Suprapubic skin (tissue), 4 donors: ENCODE data around the gene TSPO2. TPM values are rescaled to one million over a fixed set of nuclear protein-coding genes. Genes with fewer than 3 reads are reported as not detected.
"Not testable (repeated sequence)": the region's sequence is repeated elsewhere in the genome, so short reads cannot be mapped to it uniquely, and the experiment has no call there.

ENCODE experiments used
- DNase-seq, 2 donors: peaks; one replicate each; pipeline ENCODE4 v3.0.0-alpha.2; 2019; ENCODE audit warnings: low spot score in 2 of 2
- H3K27ac ChIP-seq: fragments of 200-600 bp; sonication (generic); one replicate; pipeline ENCODE4 v1.5.1; 2019
- H3K27me3 ChIP-seq: fragments of 200-600 bp; sonication (generic); one replicate; pipeline ENCODE4 v1.5.1; 2019
- H3K36me3 ChIP-seq: fragments of 200-600 bp; sonication (generic); one replicate; pipeline ENCODE4 v1.5.1; 2019
- H3K4me1 ChIP-seq: fragments of 200-600 bp; sonication (generic); one replicate; pipeline ENCODE4 v1.5.1; 2019
- H3K4me3 ChIP-seq: fragments of 200-600 bp; sonication (generic); one replicate; pipeline ENCODE4 v1.5.1; 2019; ENCODE audit warnings: mild to moderate bottlenecking
- H3K9me3 ChIP-seq: fragments of 200-600 bp; sonication (generic); one replicate; pipeline ENCODE4 v1.5.1; 2019
- EP300 ChIP-seq: sonication (generic); formaldehyde crosslinking; IDR thresholded peaks from one replicate; pipeline ENCODE4 v1.6.1; 2017; ENCODE audit warnings: antibody characterized with exemption
- POLR2A ChIP-seq, 2 donors: fragments of 450-650 bp; IDR thresholded peaks; one replicate each; pipeline ENCODE4 v1.6.1; 2017; ENCODE audit warnings: antibody characterized with exemption in 2 of 2, mild to moderate bottlenecking in 2 of 2, moderate library complexity in 2 of 2
- POLR2AphosphoS5 ChIP-seq, 3 donors: sonication (generic); formaldehyde crosslinking; IDR thresholded peaks; one replicate each; pipeline ENCODE4 v1.6.1; 2017; ENCODE audit warnings: antibody characterized with exemption in 3 of 3
- WGBS: methylation state at CpG from one replicate; pipeline ENCODE4 v1.1.5; 2018; 5-methylcytosine and 5-hydroxymethylcytosine counted together
- total RNA-seq, 4 donors: library from RNA; depleted of rRNA; stranded (reverse); fragments of >200 nt; gene quantifications; one replicate each; pipeline ENCODE4 v1.1.0, GENCODE V29; 2016
- TF ChIP-seq, protein P1 (sequence below), 2 donors: fragments of 200-600 bp in 1 of 2; fragments of 450-650 bp in 1 of 2; sonication (generic) in 1 of 2; IDR thresholded peaks; one replicate each; pipeline ENCODE4 v1.5.1; 2016 to 2019; ENCODE audit warnings: antibody characterized with exemption in 2 of 2, mild to moderate bottlenecking in 1 of 2, moderate library complexity in 1 of 2

TSPO2 gene
- total RNA-seq, 4 donors from 2014 or later, result not detected

DNA sequence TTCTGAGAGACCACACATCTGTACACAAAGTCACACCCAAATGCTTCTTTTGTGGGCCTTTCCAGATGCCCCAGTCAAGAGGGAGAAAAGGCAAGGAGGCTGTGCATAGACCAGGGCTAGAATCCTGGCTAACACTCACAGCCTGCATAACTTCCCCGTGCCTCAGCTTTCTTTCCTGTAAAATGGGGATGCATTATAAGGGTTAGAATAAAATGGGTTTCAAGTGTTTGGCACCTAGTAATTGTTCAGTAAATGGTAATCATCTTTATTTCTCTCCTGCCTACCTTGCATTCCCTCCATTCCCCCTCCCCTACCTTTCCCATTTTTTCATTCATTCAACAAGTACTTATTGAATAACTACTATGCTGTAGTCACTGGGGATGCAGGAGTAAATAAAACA lies 32.6 kb upstream of the TSPO2 start:
- no peak for TF ChIP-seq EP300
- no peak for TF ChIP-seq POLR2AphosphoS5 (IDR thresholded peaks at IDR 0.05)
- TF ChIP-seq POLR2A (IDR thresholded peaks at IDR 0.05), result no peak
- TF ChIP-seq, protein P1, sequence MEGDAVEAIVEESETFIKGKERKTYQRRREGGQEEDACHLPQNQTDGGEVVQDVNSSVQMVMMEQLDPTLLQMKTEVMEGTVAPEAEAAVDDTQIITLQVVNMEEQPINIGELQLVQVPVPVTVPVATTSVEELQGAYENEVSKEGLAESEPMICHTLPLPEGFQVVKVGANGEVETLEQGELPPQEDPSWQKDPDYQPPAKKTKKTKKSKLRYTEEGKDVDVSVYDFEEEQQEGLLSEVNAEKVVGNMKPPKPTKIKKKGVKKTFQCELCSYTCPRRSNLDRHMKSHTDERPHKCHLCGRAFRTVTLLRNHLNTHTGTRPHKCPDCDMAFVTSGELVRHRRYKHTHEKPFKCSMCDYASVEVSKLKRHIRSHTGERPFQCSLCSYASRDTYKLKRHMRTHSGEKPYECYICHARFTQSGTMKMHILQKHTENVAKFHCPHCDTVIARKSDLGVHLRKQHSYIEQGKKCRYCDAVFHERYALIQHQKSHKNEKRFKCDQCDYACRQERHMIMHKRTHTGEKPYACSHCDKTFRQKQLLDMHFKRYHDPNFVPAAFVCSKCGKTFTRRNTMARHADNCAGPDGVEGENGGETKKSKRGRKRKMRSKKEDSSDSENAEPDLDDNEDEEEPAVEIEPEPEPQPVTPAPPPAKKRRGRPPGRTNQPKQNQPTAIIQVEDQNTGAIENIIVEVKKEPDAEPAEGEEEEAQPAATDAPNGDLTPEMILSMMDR (IDR thresholded peaks at IDR 0.05), result no peak
- no peak overlapping the region for H3K4me3 ChIP-seq
- H3K4me1 ChIP-seq, result no peaks in the 10 kb centered on the region
- DNase-seq, result no peak
- 100% methylated on average over 1 of the region's 1 CpG for WGBS
- no peaks in the 10 kb centered on the region for H3K9me3 ChIP-seq
- H3K27me3 ChIP-seq, result no peaks in the 10 kb centered on the region
- no peak overlapping the region for H3K27ac ChIP-seq
- H3K36me3 ChIP-seq, result no peaks in the 10 kb centered on the region

DNA sequence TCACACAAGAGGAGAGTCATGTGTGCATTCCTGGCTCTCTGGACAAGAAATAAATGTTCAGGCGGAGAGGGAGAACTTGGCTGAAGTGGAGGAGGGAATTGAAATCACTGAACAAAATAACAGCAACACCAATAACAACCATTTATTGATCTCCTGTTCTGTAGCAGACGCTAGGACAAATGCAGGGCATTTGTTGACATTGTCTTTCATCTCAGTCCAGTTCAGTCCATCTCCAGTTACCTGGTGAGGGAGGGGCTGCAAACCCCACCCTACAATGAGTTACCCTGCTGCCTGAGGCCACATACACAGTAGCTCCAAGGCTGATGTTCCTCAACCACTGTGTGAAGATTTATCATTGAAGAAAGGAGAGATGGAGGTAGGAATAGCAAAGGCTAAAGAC lies 30.6 kb upstream of the TSPO2 start:
- Histone ChIP-seq H3K4me1 (no peaks in the 10 kb centered on the region), H3K4me3 (no peak overlapping the region), H3K27me3 (no peaks in the 10 kb centered on the region), H3K9me3 (no peaks in the 10 kb centered on the region), H3K36me3 (no peaks in the 10 kb centered on the region), H3K27ac (no peak overlapping the region)
- no peak for DNase-seq
- 85% methylated on average over 2 of the region's 2 CpGs for WGBS
- TF ChIP-seq POLR2A (IDR thresholded peaks at IDR 0.05) (no peak), POLR2AphosphoS5 (IDR thresholded peaks at IDR 0.05) (no peak), EP300 (no peak)
- TF ChIP-seq, protein P1 (IDR thresholded peaks at IDR 0.05), result no peak

DNA sequence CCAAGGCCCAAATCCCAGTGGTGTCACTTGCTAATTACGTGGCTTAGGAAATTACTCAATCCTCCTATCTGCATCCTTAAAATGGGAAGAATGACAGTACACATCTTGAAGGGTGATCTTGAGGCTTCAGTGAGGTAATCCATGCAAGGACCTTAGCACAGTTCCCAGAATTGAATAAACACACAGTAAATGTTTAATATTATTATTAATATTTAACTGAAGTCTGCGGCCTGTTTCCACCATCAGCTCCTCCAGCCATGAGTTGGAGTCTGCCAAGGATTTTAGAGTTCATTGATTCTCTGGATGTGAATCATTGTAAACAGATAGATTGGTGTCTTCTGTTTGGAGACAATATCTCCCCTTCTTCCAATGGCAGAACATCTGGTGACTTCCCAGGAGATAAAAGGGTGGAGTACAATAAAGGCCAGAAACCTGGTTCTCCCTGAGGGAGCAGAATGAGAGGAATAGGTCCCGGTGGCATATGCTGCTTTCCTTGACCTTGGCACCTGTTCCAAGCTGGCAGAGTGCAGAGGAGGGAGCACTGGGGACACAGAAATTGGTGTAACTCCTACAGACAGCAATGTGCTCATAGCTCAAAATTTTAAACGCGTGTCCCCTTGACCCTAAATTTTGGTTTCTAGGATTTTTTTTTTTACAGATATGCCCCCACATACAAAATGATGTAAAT lies 28.7 kb upstream of the TSPO2 start:
- no peak for DNase-seq
- H3K27ac ChIP-seq, result no peak overlapping the region
- WGBS, result 89% methylated on average over 5 of the region's 5 CpGs
- no peaks in the 10 kb centered on the region for H3K4me1 ChIP-seq
- TF ChIP-seq POLR2AphosphoS5 (IDR thresholded peaks at IDR 0.05) (no peak), EP300 (no peak), POLR2A (IDR thresholded peaks at IDR 0.05) (no peak)
- TF ChIP-seq, protein P1 (IDR thresholded peaks at IDR 0.05), result no peak
- H3K9me3 ChIP-seq, result no peaks in the 10 kb centered on the region
- H3K27me3 ChIP-seq, result no peaks in the 10 kb centered on the region
- H3K4me3 ChIP-seq, result no peak overlapping the region
- H3K36me3 ChIP-seq, result no peaks in the 10 kb centered on the region

DNA sequence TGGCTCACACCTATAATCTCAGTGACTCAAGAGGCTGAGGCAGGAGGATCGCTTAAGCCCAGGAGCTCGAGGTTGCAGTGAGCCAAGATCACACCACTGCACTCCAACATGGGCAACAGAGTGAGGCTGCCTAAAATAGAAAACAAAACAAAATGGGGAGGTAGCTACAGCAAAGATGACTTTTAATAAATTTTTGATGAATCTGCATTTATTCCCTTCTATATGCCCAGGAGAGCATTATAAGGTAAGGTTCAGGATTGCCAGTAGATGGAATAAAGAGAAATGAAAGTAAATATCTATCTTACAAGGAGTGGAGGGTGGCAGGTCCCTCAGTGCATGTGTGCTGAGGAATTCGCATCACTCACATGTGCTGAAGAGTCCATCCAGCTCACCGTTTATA lies 27.5 kb upstream of the TSPO2 start:
- Histone ChIP-seq H3K27me3 (no peaks in the 10 kb centered on the region), H3K27ac (no peak overlapping the region), H3K36me3 (no peaks in the 10 kb centered on the region), H3K4me3 (no peak overlapping the region), H3K9me3 (no peaks in the 10 kb centered on the region), H3K4me1 (no peaks in the 10 kb centered on the region)
- TF ChIP-seq EP300 (no peak), POLR2AphosphoS5 (IDR thresholded peaks at IDR 0.05) (no peak), POLR2A (IDR thresholded peaks at IDR 0.05) (no peak)
- TF ChIP-seq, protein P1 (IDR thresholded peaks at IDR 0.05), result no peak
- no peak for DNase-seq
- WGBS, result 90% methylated on average over 4 of the region's 4 CpGs

DNA sequence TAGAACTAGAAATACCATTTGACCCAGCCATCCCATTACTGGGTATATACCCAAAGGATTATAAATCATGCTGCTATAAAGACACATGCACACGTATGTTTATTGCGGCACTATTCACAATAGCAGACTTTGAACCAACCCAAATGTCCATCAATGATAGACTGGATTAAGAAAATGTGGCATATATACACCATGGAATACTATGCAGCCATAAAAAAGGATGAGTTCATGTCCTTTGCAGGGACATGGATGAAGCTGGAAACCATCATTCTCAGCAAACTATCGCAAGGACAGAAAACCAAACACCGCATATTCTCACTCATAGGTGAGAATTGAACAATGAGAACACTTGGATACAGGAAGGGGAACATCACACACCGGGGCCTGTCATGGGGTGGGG lies 26.4 kb upstream of the TSPO2 start:
- not testable (repeated sequence) for H3K36me3 ChIP-seq, H3K9me3 ChIP-seq, H3K27ac ChIP-seq, DNase-seq, H3K27me3 ChIP-seq, H3K4me3 ChIP-seq, H3K4me1 ChIP-seq
- 94% methylated on average over 5 of the region's 5 CpGs for WGBS

DNA sequence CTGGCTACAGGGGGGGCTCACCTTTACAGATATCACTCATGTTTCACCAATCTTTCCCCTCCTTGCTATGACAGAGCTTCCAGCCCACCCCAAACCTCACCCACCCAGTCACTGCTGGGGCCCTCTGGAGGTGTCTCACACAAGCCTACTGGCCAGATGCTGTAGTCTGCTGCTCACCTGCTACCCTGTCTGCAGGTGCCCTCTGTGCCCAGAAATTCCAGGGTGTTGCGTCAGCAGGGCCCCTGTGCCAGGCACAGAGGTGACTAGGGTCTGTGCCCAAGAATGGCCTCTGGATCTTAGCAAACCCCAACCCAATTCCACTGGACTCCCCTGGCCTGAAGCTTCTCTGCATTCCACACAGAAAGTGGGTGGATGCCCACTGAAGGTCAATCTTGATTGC lies 24.6 kb upstream of the TSPO2 start:
- Histone ChIP-seq H3K27me3 (no peaks in the 10 kb centered on the region), H3K36me3 (no peaks in the 10 kb centered on the region), H3K9me3 (no peaks in the 10 kb centered on the region), H3K4me3 (no peak overlapping the region), H3K27ac (no peak overlapping the region), H3K4me1 (peaks cover 7% of the 10 kb centered on the region)
- 100% methylated on average over 1 of the region's 1 CpG for WGBS
- DNase-seq, result no peak
- TF ChIP-seq POLR2A (IDR thresholded peaks at IDR 0.05), result no peak
- TF ChIP-seq, protein P1 (IDR thresholded peaks at IDR 0.05), result no peak
- TF ChIP-seq POLR2AphosphoS5 (IDR thresholded peaks at IDR 0.05), result no peak
- TF ChIP-seq EP300, result no peak
